ENCODE results near the gene HIF1AN. TPM values are rescaled to one million over a fixed set of nuclear protein-coding genes. Genes with fewer than 3 reads are reported as not detected.

The HIF1AN gene
- total and polyA plus RNA-seq, 2 of the 8 experiments (the other 6 are each of a cell fraction or from before 2014, with no cell fraction given), result 10.9 to 62.8 TPM

DNA sequence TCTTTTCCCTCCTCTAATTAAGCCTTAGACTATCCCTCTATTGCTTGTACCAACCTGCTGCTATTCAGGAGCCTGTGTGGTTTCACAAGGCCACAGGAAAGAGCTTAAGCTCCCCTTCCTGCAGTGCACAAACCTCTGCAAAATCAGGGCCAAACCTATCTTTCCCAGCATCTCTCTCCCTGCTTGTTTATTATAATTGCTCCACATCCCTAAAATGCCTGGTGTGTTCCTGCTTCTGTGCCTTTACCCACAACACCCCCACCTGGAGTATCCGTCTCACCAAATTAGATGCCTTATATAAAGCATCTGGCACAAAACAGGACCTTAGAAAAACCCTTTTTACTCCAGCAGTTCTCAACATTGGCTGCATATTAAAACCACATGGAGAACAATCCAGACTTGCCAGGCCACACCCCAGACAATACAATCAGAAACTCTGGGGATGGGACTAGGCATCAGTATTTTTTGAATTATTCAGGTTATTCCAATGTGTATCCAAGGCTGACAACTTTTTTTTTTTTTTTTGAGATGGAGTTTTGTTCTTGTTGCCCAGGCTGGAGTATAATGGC, 32.7 kb upstream of the HIF1AN start:
- TF ChIP-seq MAFK (IDR thresholded peaks at IDR 0.05; ENCODE audit: low read depth, low read length) (no peak), RAD21 (IDR thresholded peaks at IDR 0.05 in 1 of 2, conservative IDR thresholded peaks at IDR 0.05 in 1 of 2; ENCODE audit: low read depth in 2 of 2, low read length in 2 of 2) (no peak), NRF1 (IDR thresholded peaks at IDR 0.05; ENCODE audit: low read depth, low read length) (no peak), EP300 (IDR thresholded peaks at IDR 0.05; ENCODE audit: borderline replicate concordance in 1 of 2, low read depth in 2 of 2, low read length in 2 of 2) (no peak), TCF12 (IDR thresholded peaks at IDR 0.05; ENCODE audit: low read depth, low read length) (no peak), RBBP5 (IDR thresholded peaks at IDR 0.05; ENCODE audit: borderline replicate concordance, low read depth, low read length) (no peak), CEBPB (IDR thresholded peaks at IDR 0.05; ENCODE audit: low read depth, low read length) (no peak), POLR2AphosphoS5 (IDR thresholded peaks at IDR 0.05; ENCODE audit: low read depth, low read length) (no peak), POU5F1 (IDR thresholded peaks at IDR 0.05; ENCODE audit: low read depth, low read length) (no peak), JUN (IDR thresholded peaks at IDR 0.05; ENCODE audit: low read depth, low read length) (no peak), SIRT6 (IDR thresholded peaks at IDR 0.05; ENCODE audit: low read length) (no peak), FOSL1 (IDR thresholded peaks at IDR 0.05; ENCODE audit: insufficient read depth, low read depth, low read length) (no peak), RFX5 (IDR thresholded peaks at IDR 0.05; ENCODE audit: borderline replicate concordance, low read depth, low read length) (no peak), TEAD4 (IDR thresholded peaks at IDR 0.05; ENCODE audit: low read depth, low read length) (no peak)
- no peak overlapping the region for H2BK15ac ChIP-seq (ENCODE audit: low read length)
- no peak overlapping the region for H2AK5ac ChIP-seq (ENCODE audit: low read depth, low read length)
- no peak overlapping the region for H4K91ac ChIP-seq (replicated peaks; ENCODE audit: insufficient read length, low read length)
- no peak overlapping the region for H2BK5ac ChIP-seq (ENCODE audit: low read depth, low read length)
- no peak overlapping the region for H4K5ac ChIP-seq (ENCODE audit: insufficient read length, low read depth, low read length)
- H3K79me2 ChIP-seq (ENCODE audit: control insufficient read depth in 1 of 2, insufficient read depth in 2 of 2, low read length in 2 of 2), result no peaks in the 10 kb centered on the region
- no peaks in the 10 kb centered on the region for H3K79me1 ChIP-seq (ENCODE audit: low read depth, low read length)
- H3K9ac ChIP-seq (replicated peaks in 1 of 4; ENCODE audit: extremely low read depth in 1 of 4, low read depth in 3 of 4, low read length in 3 of 4), result no peak overlapping the region
- H3K23ac ChIP-seq (ENCODE audit: insufficient read length), result no peak overlapping the region
- H3K14ac ChIP-seq (ENCODE audit: insufficient read length), result no peak overlapping the region
- no peaks in the 10 kb centered on the region for H3K9me3 ChIP-seq (ENCODE audit: insufficient read depth in 2 of 2, low read depth in 1 of 2, low read length in 1 of 2)
- ChIA-PET CTCF (ENCODE audit: partially characterized antibody) (interaction anchor here (1.0 to 11.2 kb wide), 4 partner anchors 8 to 69 kb away, joined by 3 to 163 read pairs (median 12); no protein-coding TSS in a partner anchor), POLR2A (ENCODE audit: partially characterized antibody) (interaction anchor here (1.5 kb wide), 1 partner anchor 20 kb away, joined by 3 read pairs; no protein-coding TSS in a partner anchor)
- no peak overlapping the region for H2BK20ac ChIP-seq (ENCODE audit: low read length)
- H2BK12ac ChIP-seq (ENCODE audit: low read depth, low read length), result no peak overlapping the region
- DNase-seq (ENCODE audit: low read depth in 1 of 2, low spot score in 2 of 2), result no peak
- no peak overlapping the region for H2AFZ ChIP-seq (ENCODE audit: low read length)
- no peak overlapping the region for H3K4ac ChIP-seq (replicated peaks; ENCODE audit: insufficient read length, low read depth, low read length)
- no peak overlapping the region for H3K18ac ChIP-seq (ENCODE audit: extremely low read depth, low read length)
- no peak overlapping the region for H3K56ac ChIP-seq (replicated peaks; ENCODE audit: insufficient read length, low read depth, low read length)
- no peaks in the 10 kb centered on the region; a peak in 1 of 7 replicates for H3K4me1 ChIP-seq (replicated peaks in 1 of 4; ENCODE audit: control insufficient read depth in 3 of 4, insufficient read depth in 4 of 4, low read length in 3 of 4)
- H2BK120ac ChIP-seq (replicated peaks; ENCODE audit: low read depth, low read length), result no peak overlapping the region
- no peaks in the 10 kb centered on the region for H4K20me1 ChIP-seq (replicated peaks in 1 of 2; ENCODE audit: control insufficient read depth in 1 of 2, insufficient read depth in 2 of 2, low read length in 2 of 2)
- H3K27ac ChIP-seq (ENCODE audit: low read depth, low read length), result no peak overlapping the region
- no peak overlapping the region for H3K4me3 ChIP-seq (ENCODE audit: extremely low read depth in 1 of 4, insufficient read depth in 2 of 4, low read depth in 3 of 4, low read length in 4 of 4)
- H4K8ac ChIP-seq (ENCODE audit: extremely low read depth, insufficient read depth, low read length), result no peak overlapping the region
- 100% methylated on average over 1 of the region's 1 CpG; no CpG with 5 or more reads in 1 of the 2 experiments for WGBS, 2 experiments (ENCODE audit: extremely low coverage in 1 of 2, insufficient coverage in 1 of 2, insufficient read length in 1 of 2, insufficient replicate concordance in 2 of 2, low coverage in 1 of 2, low lambda C conversion rate in 2 of 2, missing lambda C conversion rate in 1 of 2)
- H3K36me3 ChIP-seq (ENCODE audit: control insufficient read depth in 2 of 4, insufficient read depth in 4 of 4, low read length in 3 of 4), result no peaks in the 10 kb centered on the region
- H3K27me3 ChIP-seq (replicated peaks in 1 of 4; ENCODE audit: control insufficient read depth in 3 of 4, extremely low read depth in 1 of 4, insufficient read depth in 3 of 4, low read length in 3 of 4), result peaks cover 0 to 24% (median 4%) of the 10 kb centered on the region in 4 experiments; a peak in 3 of 7 replicates
- no peak overlapping the region for H3K4me2 ChIP-seq (ENCODE audit: insufficient read depth in 1 of 2, low read depth in 2 of 2, low read length in 2 of 2)
- FAIRE-seq, result no peak
- no peaks in the 10 kb centered on the region; the same call in 1 of the 2 replicates for H3K23me2 ChIP-seq (ENCODE audit: low read depth, low read length)

Measured in H1 (cell line).